ENCODE measurements around the gene ARNT2. TPM values are rescaled to one million over a fixed set of nuclear protein-coding genes. Genes with fewer than 3 reads are reported as not detected.

ARNT2 gene
- total and polyA plus RNA-seq, 2 of the 13 experiments (the other 11 are each of a cell fraction or from before 2014, with no cell fraction given): 0.69 to 1.7 TPM

GRCh38 chr15:80426316-80426715 is 22.1 kb downstream of the ARNT2 start:
- Histone ChIP-seq H3K27ac (ENCODE audit: extremely low read length, insufficient read depth, low read length) (no peak overlapping the region), H3K4me2 (ENCODE audit: low read depth, low read length) (no peak overlapping the region), H3K4me1 (ENCODE audit: insufficient read depth, low read length) (no peaks in the 10 kb centered on the region), H3K36me3 (replicated peaks in 1 of 2; ENCODE audit: control insufficient read depth in 1 of 2, insufficient read depth in 2 of 2, low read length in 2 of 2) (no peaks in the 10 kb centered on the region), H3K79me2 (ENCODE audit: insufficient read depth, low read length) (no peaks in the 10 kb centered on the region), H3K9me3 (ENCODE audit: low read length) (no peaks in the 10 kb centered on the region), H3K9ac (ENCODE audit: insufficient read depth, low read depth, low read length) (no peak overlapping the region), H3K27me3 (ENCODE audit: control insufficient read depth in 1 of 2, insufficient read depth in 2 of 2, low read length in 2 of 2) (peaks cover 0 to 13% of the 10 kb centered on the region in 2 experiments; a peak in 1 of 5 replicates), H3K4me3 (replicated peaks in 1 of 3; ENCODE audit: insufficient read depth in 1 of 3, low read depth in 2 of 3, low read length in 3 of 3) (no peak overlapping the region), H4K20me1 (ENCODE audit: insufficient read depth, low read length) (no peaks in the 10 kb centered on the region), H2AFZ (ENCODE audit: low read length) (no peak overlapping the region)
- in situ Hi-C loops (cut with HindIII; ENCODE audit: extremely low pct_ligation_motif_present, low pct_unique_long_range_greater_than_20kb) (no loop called here), intact Hi-C loops (cut with micrococcal nuclease; ENCODE audit: unreplicated experiment) (no loop called here)
- no peak for TF ChIP-seq NR1H2 (CRISPR knock-in tag; IDR thresholded peaks at IDR 0.05; ENCODE audit: borderline replicate concordance, low read depth)
- no peak for TF ChIP-seq ZNF333 (CRISPR knock-in tag; IDR thresholded peaks at IDR 0.05; ENCODE audit: borderline replicate concordance)
- TF ChIP-seq, protein P1, sequence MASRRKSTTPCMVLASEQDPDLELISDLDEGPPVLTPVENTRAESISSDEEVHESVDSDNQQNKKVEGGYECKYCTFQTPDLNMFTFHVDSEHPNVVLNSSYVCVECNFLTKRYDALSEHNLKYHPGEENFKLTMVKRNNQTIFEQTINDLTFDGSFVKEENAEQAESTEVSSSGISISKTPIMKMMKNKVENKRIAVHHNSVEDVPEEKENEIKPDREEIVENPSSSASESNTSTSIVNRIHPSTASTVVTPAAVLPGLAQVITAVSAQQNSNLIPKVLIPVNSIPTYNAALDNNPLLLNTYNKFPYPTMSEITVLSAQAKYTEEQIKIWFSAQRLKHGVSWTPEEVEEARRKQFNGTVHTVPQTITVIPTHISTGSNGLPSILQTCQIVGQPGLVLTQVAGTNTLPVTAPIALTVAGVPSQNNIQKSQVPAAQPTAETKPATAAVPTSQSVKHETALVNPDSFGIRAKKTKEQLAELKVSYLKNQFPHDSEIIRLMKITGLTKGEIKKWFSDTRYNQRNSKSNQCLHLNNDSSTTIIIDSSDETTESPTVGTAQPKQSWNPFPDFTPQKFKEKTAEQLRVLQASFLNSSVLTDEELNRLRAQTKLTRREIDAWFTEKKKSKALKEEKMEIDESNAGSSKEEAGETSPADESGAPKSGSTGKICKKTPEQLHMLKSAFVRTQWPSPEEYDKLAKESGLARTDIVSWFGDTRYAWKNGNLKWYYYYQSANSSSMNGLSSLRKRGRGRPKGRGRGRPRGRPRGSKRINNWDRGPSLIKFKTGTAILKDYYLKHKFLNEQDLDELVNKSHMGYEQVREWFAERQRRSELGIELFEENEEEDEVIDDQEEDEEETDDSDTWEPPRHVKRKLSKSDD (CRISPR knock-in tag; IDR thresholded peaks at IDR 0.05; ENCODE audit: low read depth): no peak
- no peak for TF ChIP-seq KLF6 (CRISPR knock-in tag; IDR thresholded peaks at IDR 0.05)
- TF ChIP-seq, protein P2, sequence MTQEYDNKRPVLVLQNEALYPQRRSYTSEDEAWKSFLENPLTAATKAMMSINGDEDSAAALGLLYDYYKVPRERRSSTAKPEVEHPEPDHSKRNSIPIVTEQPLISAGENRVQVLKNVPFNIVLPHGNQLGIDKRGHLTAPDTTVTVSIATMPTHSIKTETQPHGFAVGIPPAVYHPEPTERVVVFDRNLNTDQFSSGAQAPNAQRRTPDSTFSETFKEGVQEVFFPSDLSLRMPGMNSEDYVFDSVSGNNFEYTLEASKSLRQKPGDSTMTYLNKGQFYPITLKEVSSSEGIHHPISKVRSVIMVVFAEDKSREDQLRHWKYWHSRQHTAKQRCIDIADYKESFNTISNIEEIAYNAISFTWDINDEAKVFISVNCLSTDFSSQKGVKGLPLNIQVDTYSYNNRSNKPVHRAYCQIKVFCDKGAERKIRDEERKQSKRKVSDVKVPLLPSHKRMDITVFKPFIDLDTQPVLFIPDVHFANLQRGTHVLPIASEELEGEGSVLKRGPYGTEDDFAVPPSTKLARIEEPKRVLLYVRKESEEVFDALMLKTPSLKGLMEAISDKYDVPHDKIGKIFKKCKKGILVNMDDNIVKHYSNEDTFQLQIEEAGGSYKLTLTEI (CRISPR knock-in tag; conservative IDR thresholded peaks at IDR 0.05): no peak
- TF ChIP-seq SSRP1 (CRISPR knock-in tag; IDR thresholded peaks at IDR 0.05): no peak
- TF ChIP-seq ZKSCAN5 (CRISPR knock-in tag; IDR thresholded peaks at IDR 0.05): no peak
- TF ChIP-seq ZBTB20 (CRISPR knock-in tag; IDR thresholded peaks at IDR 0.05; ENCODE audit: borderline replicate concordance, low read depth): no peak
- TF ChIP-seq AGO1 (IDR thresholded peaks at IDR 0.05; ENCODE audit: low read depth, low read length, poor library complexity, severe bottlenecking): no peak
- TF ChIP-seq ZNF605 (CRISPR knock-in tag; IDR thresholded peaks at IDR 0.05): no peak
- TF ChIP-seq ZSCAN31 (CRISPR knock-in tag; IDR thresholded peaks at IDR 0.05; ENCODE audit: low read depth): no peak
- no peak for TF ChIP-seq PITX1 (CRISPR knock-in tag; IDR thresholded peaks at IDR 0.05)
- no peak for TF ChIP-seq ZBTB7B (CRISPR knock-in tag; IDR thresholded peaks at IDR 0.05)
- TF ChIP-seq KDM5A (IDR thresholded peaks at IDR 0.05; ENCODE audit: borderline replicate concordance, low read length): no peak
- no peak for TF ChIP-seq ZFYVE20 (CRISPR knock-in tag; IDR thresholded peaks at IDR 0.05; ENCODE audit: borderline replicate concordance, low read depth)
- TF ChIP-seq PRPF4 (IDR thresholded peaks at IDR 0.05; ENCODE audit: low read depth, low read length, poor library complexity, severe bottlenecking): no peak
- TF ChIP-seq SKI (IDR thresholded peaks at IDR 0.05; ENCODE audit: partially characterized antibody): no peak
- TF ChIP-seq ZFP36 (IDR thresholded peaks at IDR 0.05; ENCODE audit: borderline replicate concordance, low read depth, low read length, partially characterized antibody): no peak
- no peak for DNase-seq (ENCODE audit: low spot score)
- no peak for ATAC-seq
- 30% methylated on average over 2 of the region's 3 CpGs for WGBS (ENCODE audit: low lambda C conversion rate)
- no peak for FAIRE-seq
- POLR2A ChIA-PET: no interaction called here
- no TSS peak for BruUV-seq (replicated peaks)
- CTCF ChIA-PET (ENCODE audit: low intra/inter-chr PET ratio, low total read pairs): no interaction called here

All from HepG2 (cell line).